Smooth muscle cell (in vitro differentiated cells): ENCODE measurements around the gene ZNF486. TPM values are rescaled to one million over a fixed set of nuclear protein-coding genes. Genes with fewer than 3 reads are reported as not detected.

Experiments
- DNase-seq: peaks from one replicate; lab custom pipeline; 2025; ENCODE audit not compliant: unreplicated experiment; lab: John Stamatoyannopoulos, UW
- H2AFZ ChIP-seq: fragments of 200-600 bp; sonication (generic); 2 replicates; pipeline ENCODE4 v1.6.0; 2016; ENCODE audit warnings: antibody characterized with exemption, low read depth, mild to moderate bottlenecking
- H3F3A ChIP-seq: fragments of 200-600 bp; sonication (generic); 2 replicates; pipeline ENCODE4 v1.6.0; 2017; ENCODE audit warnings: antibody characterized with exemption, low read depth
- H3K27ac ChIP-seq: fragments of 200-600 bp; sonication (generic); 2 replicates; pipeline ENCODE4 v1.5.1; 2016; ENCODE audit warnings: low read depth, mild to moderate bottlenecking
- H3K27me3 ChIP-seq: fragments of 200-600 bp; sonication (generic); 2 replicates; pipeline ENCODE4 v1.6.1; 2016; ENCODE audit warnings: low read depth, mild to moderate bottlenecking
- H3K36me3 ChIP-seq: fragments of 200-600 bp; sonication (generic); 2 replicates; pipeline ENCODE4 v1.5.1; 2016; ENCODE audit warnings: low read depth
- H3K4me1 ChIP-seq: fragments of 200-600 bp; sonication (generic); 2 replicates; pipeline ENCODE4 v1.5.1; 2016; ENCODE audit warnings: low read depth
- H3K4me2 ChIP-seq: fragments of 200-600 bp; sonication (generic); 2 replicates; pipeline ENCODE4 v1.6.0; 2016; ENCODE audit warnings: mild to moderate bottlenecking
- H3K4me3 ChIP-seq: fragments of 200-600 bp; sonication (generic); 2 replicates; pipeline ENCODE4 v1.5.1; 2016; ENCODE audit warnings: mild to moderate bottlenecking
- H3K79me2 ChIP-seq: fragments of 200-600 bp; sonication (generic); 2 replicates; pipeline ENCODE4 v1.6.0; 2016; ENCODE audit warnings: low read depth, mild to moderate bottlenecking
- H3K9ac ChIP-seq: fragments of 200-600 bp; sonication (generic); 2 replicates; pipeline ENCODE4 v1.6.0; 2016; ENCODE audit warnings: low read depth
- H3K9me3 ChIP-seq: fragments of 200-600 bp; sonication (generic); replicated peaks from 2 replicates; pipeline ENCODE4 v1.5.1; 2016; ENCODE audit warnings: low read depth
- H4K20me1 ChIP-seq: fragments of 200-600 bp; sonication (generic); 2 replicates; pipeline ENCODE4 v1.6.0; 2016; ENCODE audit warnings: low read depth
- WGBS: methylation state at CpG from one replicate; pipeline ENCODE4 v1.1.7; 2016; ENCODE audit warnings: low lambda C conversion rate; 5-methylcytosine and 5-hydroxymethylcytosine counted together
- polyA plus RNA-seq: library from polyadenylated mRNA; unstranded; fragments of >200 nt; fragmentation: Nextera tagmentation; extraction: Ambion mirVana; gene quantifications from 2 replicates; pipeline ENCODE4 v1.2.1, GENCODE V29; 2016
- total RNA-seq: library from RNA; depleted of rRNA; stranded (reverse); fragments of >200 nt; gene quantifications from 2 replicates; pipeline ENCODE4 v1.2.3, GENCODE V29; 2014
- TF ChIP-seq, protein P1 (sequence below): fragments of 200-600 bp; sonication (generic); IDR thresholded peaks from 2 replicates; pipeline ENCODE4 v1.5.1; 2017; ENCODE audit warnings: borderline replicate concordance, mild to moderate bottlenecking, antibody characterized with exemption; ENCODE audit not compliant: insufficient read depth, poor library complexity, severe bottlenecking

Gene ZNF486
- total and polyA plus RNA-seq, 2 experiments from 2014 or later: 3.1 to 12.0 TPM

DNA sequence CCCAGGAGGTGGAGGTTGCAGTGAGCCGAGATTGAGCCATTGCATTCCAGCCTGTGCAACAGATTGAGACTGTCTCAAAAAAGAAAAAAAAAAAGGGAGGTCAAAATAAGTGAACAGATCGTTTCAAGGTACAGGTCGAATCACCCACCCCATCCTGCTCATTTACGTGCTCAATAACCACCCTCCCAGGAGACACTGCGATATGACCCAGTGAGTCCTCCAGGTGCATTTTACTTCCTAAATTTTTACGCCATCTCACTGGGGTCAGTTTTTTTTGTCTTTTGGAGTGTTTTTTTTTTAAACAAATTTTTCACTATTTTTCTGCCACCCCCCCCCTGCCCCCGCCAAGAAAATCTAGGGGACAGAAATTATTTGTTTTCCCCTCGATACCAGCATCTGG is 68.1 kb downstream of the ZNF486 start:
- H3K4me3 ChIP-seq: no peak overlapping the region
- DNase-seq: no peak
- no peaks in the 10 kb centered on the region for H3K9me3 ChIP-seq
- H3K9ac ChIP-seq: no peak overlapping the region
- no peak overlapping the region for H3K4me2 ChIP-seq
- H3F3A ChIP-seq: no peaks in the 10 kb centered on the region
- no peak overlapping the region for H2AFZ ChIP-seq
- peaks cover 16% of the 10 kb centered on the region for H3K79me2 ChIP-seq
- H4K20me1 ChIP-seq: no peaks in the 10 kb centered on the region
- H3K27ac ChIP-seq: no peak overlapping the region
- no peaks in the 10 kb centered on the region for H3K36me3 ChIP-seq
- H3K27me3 ChIP-seq: no peaks in the 10 kb centered on the region
- TF ChIP-seq, protein P1, sequence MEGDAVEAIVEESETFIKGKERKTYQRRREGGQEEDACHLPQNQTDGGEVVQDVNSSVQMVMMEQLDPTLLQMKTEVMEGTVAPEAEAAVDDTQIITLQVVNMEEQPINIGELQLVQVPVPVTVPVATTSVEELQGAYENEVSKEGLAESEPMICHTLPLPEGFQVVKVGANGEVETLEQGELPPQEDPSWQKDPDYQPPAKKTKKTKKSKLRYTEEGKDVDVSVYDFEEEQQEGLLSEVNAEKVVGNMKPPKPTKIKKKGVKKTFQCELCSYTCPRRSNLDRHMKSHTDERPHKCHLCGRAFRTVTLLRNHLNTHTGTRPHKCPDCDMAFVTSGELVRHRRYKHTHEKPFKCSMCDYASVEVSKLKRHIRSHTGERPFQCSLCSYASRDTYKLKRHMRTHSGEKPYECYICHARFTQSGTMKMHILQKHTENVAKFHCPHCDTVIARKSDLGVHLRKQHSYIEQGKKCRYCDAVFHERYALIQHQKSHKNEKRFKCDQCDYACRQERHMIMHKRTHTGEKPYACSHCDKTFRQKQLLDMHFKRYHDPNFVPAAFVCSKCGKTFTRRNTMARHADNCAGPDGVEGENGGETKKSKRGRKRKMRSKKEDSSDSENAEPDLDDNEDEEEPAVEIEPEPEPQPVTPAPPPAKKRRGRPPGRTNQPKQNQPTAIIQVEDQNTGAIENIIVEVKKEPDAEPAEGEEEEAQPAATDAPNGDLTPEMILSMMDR: no peak
- H3K4me1 ChIP-seq: peaks cover 5% of the 10 kb centered on the region
- WGBS: 93% methylated on average over 8 of the region's 8 CpGs

DNA sequence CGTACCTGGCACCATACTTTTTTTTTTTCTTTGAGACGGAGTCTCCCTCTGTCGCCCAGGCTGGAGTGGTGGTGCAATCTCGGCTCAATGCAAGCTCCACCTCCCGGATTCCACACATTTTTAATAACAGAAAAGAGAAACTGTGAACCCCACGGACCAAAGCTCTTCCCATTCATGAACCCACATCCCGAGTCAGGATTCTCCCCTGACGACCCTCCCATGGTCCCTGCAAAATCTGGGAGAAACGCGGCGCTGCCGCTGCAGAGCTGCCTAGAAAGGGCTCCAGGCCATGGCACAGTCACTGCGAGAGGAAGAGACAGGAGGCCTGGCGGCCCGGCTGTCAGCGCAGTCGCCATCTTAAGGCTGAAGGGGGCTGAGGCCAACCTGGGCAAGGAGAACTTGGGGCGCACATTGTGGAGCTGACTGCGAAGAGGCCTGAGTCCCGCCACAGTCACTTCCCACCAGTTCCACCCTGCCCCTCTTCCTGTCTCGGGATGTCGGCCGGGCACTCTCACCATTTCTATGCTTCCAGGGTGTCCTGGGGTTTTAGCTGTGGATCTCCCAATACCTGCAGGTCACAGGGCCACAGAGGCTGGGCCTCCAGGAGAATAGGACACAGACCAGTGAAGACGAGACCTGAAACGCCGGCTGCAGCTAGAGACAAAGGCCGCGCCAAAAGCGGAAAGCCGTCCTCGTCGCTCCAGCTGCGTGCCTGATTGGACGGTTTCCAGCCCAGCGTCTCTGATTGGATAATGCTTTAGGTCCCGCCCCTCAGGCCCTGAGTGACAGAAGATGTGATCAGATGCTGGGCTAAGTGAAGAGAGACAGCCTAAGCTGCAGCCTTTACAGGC is 71.0 kb downstream of the ZNF486 start:
- Histone ChIP-seq H3K36me3 (no peaks in the 10 kb centered on the region), H3K79me2 (peaks cover 16% of the 10 kb centered on the region), H4K20me1 (no peaks in the 10 kb centered on the region), H3K9ac (peak overlapping the region; percentile 34), H2AFZ (peak overlapping the region; percentile 84), H3K4me1 (peaks cover 5% of the 10 kb centered on the region), H3K27ac (peak overlapping the region; percentile 42), H3K4me3 (peak overlapping the region; percentile 64), H3K9me3 (no peaks in the 10 kb centered on the region), H3K27me3 (no peaks in the 10 kb centered on the region), H3F3A (no peaks in the 10 kb centered on the region), H3K4me2 (peak overlapping the region; percentile 87)
- TF ChIP-seq, protein P1: no peak
- WGBS: 25% methylated on average over 36 of the region's 36 CpGs
- peak; percentile 44 for DNase-seq

DNA sequence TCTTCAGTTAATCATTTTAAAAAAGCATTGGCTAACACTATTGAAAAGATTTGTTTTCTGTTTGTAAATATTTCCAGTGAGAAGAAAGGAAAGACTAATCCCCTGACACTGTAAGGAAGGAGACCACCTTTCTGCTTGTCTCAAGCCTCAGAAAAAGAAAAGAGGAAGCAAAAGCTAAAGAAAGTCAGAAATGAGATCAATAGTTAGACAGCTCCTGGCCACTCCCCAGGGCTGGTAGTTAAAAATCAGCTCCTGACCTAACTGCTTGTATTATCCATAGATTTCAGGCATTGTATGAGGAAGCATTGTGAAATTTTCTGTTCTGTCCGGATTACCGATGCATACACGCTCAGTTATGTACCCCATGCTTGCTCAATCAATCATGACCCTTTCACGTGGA is 76.6 kb downstream of the ZNF486 start:
- DNase-seq: no peak
- WGBS: 91% methylated on average over 4 of the region's 4 CpGs
- peaks cover 2% of the 10 kb centered on the region for H3K4me1 ChIP-seq

More for the DNA sequence above, 76.6 kb downstream of the ZNF486 start:
- Histone ChIP-seq H3F3A (no peaks in the 10 kb centered on the region), H3K27ac (no peak overlapping the region), H3K9me3 (no peaks in the 10 kb centered on the region), H4K20me1 (no peaks in the 10 kb centered on the region), H3K27me3 (no peaks in the 10 kb centered on the region), H3K36me3 (no peaks in the 10 kb centered on the region), H2AFZ (no peak overlapping the region), H3K79me2 (no peaks in the 10 kb centered on the region), H3K4me2 (no peak overlapping the region), H3K4me3 (no peak overlapping the region), H3K9ac (no peak overlapping the region)
- TF ChIP-seq, protein P1: no peak
